ENCODE results near the gene MYO1E. TPM values are rescaled to one million over a fixed set of nuclear protein-coding genes. Genes with fewer than 3 reads are reported as not detected.

MYO1E gene
- total RNA-seq, 1 donor, result 336 TPM

DNA sequence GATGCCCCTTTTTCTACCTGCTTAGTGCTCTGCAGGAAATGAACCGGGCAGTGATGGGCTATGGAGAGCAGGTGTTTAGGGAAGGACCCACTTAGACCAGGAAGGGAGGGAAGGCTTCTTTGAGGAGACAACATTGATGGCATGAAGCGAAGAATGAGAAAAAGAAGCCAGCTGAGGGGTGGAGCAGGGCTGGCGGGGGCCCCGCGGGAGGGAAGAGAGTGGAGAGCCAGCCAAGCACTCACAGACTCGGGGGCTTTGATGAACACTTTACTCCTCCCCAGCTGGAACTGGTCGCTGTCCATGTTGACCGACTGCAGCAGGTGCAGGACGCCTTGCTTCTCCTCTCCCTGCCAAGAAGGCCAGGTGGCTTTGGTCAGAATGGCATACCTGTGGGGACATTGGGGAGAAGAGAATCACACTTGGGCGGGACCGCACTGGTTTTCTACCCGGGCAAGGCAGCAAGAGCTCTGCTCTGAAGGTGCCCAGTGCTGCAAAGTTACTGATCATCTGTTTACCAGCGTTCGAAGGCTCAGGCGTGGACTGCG, 194.4 kb downstream of the MYO1E start:
- no peak for DNase-seq (ENCODE audit: insufficient read length, low spot score, missing footprints)
- H3K4me3 ChIP-seq (ENCODE audit: insufficient read depth, low read length), result no peak overlapping the region
- no peaks in the 10 kb centered on the region for H3K79me2 ChIP-seq (ENCODE audit: insufficient read depth, low read length)
- H3K9me3 ChIP-seq (ENCODE audit: low read depth, low read length), result no peaks in the 10 kb centered on the region
- TF ChIP-seq, protein P1, sequence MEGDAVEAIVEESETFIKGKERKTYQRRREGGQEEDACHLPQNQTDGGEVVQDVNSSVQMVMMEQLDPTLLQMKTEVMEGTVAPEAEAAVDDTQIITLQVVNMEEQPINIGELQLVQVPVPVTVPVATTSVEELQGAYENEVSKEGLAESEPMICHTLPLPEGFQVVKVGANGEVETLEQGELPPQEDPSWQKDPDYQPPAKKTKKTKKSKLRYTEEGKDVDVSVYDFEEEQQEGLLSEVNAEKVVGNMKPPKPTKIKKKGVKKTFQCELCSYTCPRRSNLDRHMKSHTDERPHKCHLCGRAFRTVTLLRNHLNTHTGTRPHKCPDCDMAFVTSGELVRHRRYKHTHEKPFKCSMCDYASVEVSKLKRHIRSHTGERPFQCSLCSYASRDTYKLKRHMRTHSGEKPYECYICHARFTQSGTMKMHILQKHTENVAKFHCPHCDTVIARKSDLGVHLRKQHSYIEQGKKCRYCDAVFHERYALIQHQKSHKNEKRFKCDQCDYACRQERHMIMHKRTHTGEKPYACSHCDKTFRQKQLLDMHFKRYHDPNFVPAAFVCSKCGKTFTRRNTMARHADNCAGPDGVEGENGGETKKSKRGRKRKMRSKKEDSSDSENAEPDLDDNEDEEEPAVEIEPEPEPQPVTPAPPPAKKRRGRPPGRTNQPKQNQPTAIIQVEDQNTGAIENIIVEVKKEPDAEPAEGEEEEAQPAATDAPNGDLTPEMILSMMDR (IDR thresholded peaks at IDR 0.05; ENCODE audit: extremely low read depth, low read depth, low read length), result no peak
- H2AFZ ChIP-seq (ENCODE audit: low read length), result no peak overlapping the region
- H3K36me3 ChIP-seq (ENCODE audit: insufficient read depth, low read length), result peaks cover 79% of the 10 kb centered on the region
- no peaks in the 10 kb centered on the region for H4K20me1 ChIP-seq (ENCODE audit: insufficient read depth, low read length)
- H3K27me3 ChIP-seq (ENCODE audit: insufficient read depth, low read length), result no peaks in the 10 kb centered on the region
- no peak overlapping the region for H3K4me2 ChIP-seq (ENCODE audit: insufficient read depth, low read length)
- H3K4me1 ChIP-seq (ENCODE audit: insufficient read depth, low read length), result peaks cover 26% of the 10 kb centered on the region
- H3K27ac ChIP-seq (ENCODE audit: low read depth, low read length), result no peak overlapping the region

DNA sequence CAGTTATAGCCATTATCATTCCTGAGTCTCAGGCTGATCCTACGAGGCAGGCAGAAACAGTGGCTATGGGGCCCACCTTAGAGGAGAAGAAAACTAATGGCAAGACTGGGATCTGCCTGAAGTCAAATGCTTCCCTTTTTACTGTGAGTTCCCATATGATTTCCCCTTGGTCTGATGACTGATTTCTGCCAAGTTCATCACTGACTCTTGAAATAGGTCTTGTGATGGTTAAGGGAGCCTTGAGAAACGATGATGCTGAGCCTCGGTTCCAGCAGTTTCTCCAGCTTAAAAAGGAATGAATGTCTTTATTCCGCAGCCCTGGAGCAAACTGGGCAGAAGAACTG, 195.4 kb downstream of the MYO1E start:
- H3K4me3 ChIP-seq (ENCODE audit: insufficient read depth, low read length), result no peak overlapping the region
- no peaks in the 10 kb centered on the region for H3K9me3 ChIP-seq (ENCODE audit: low read depth, low read length)
- H3K36me3 ChIP-seq (ENCODE audit: insufficient read depth, low read length), result peaks cover 83% of the 10 kb centered on the region
- H3K4me1 ChIP-seq (ENCODE audit: insufficient read depth, low read length), result peaks cover 26% of the 10 kb centered on the region
- H3K27ac ChIP-seq (ENCODE audit: low read depth, low read length), result no peak overlapping the region
- TF ChIP-seq, protein P1 (IDR thresholded peaks at IDR 0.05; ENCODE audit: extremely low read depth, low read depth, low read length), result no peak
- no peaks in the 10 kb centered on the region for H3K27me3 ChIP-seq (ENCODE audit: insufficient read depth, low read length)
- H4K20me1 ChIP-seq (ENCODE audit: insufficient read depth, low read length), result no peaks in the 10 kb centered on the region
- H3K79me2 ChIP-seq (ENCODE audit: insufficient read depth, low read length), result no peaks in the 10 kb centered on the region
- no peak overlapping the region for H3K4me2 ChIP-seq (ENCODE audit: insufficient read depth, low read length)
- no peak for DNase-seq (ENCODE audit: insufficient read length, low spot score, missing footprints)
- no peak overlapping the region for H2AFZ ChIP-seq (ENCODE audit: low read length)

DNA sequence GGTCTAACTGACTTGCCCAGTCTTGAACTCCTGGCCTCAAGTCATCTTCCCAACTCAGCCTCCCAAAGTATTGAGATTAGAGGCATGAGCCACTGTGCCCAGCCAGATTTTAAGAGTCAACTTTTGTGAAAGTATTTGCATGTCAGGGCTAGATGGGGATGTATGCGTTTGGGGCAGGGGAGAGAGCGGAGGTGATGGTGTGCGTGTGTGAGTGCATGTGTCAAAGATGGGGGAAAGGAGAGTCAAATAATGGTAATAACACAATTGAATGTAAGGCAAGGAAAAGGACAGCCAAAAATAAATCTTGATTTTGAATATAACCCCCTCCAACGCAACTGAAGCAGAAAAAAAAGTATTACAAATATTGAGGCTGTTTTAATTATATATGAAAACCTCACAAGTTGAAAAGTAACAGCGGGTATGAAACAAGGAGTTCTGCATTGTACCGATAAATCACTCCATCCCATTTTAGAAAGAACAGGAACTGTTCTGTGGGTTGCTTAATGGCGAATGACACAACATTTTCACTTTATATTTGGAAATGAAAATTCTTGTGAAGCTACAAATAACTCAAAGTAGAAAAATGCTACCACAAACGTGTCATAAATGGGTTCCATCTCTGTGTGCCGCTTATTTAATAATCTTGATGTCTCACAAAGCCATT, 195.9 kb downstream of the MYO1E start:
- H3K27me3 ChIP-seq (ENCODE audit: insufficient read depth, low read length), result no peaks in the 10 kb centered on the region
- DNase-seq (ENCODE audit: insufficient read length, low spot score, missing footprints), result no peak
- no peaks in the 10 kb centered on the region for H3K9me3 ChIP-seq (ENCODE audit: low read depth, low read length)

More for the DNA sequence above, 195.9 kb downstream of the MYO1E start:
- Histone ChIP-seq H3K79me2 (ENCODE audit: insufficient read depth, low read length) (no peaks in the 10 kb centered on the region), H3K4me2 (ENCODE audit: insufficient read depth, low read length) (no peak overlapping the region), H4K20me1 (ENCODE audit: insufficient read depth, low read length) (no peaks in the 10 kb centered on the region), H3K36me3 (ENCODE audit: insufficient read depth, low read length) (peaks cover 80% of the 10 kb centered on the region), H2AFZ (ENCODE audit: low read length) (no peak overlapping the region), H3K27ac (ENCODE audit: low read depth, low read length) (no peak overlapping the region), H3K4me3 (ENCODE audit: insufficient read depth, low read length) (no peak overlapping the region), H3K4me1 (ENCODE audit: insufficient read depth, low read length) (peaks cover 26% of the 10 kb centered on the region)
- TF ChIP-seq, protein P1 (IDR thresholded peaks at IDR 0.05; ENCODE audit: extremely low read depth, low read depth, low read length), result no peak

Data from osteoblast (primary cell).